HEK293T (cell line): Measurements from ENCODE around the gene ACVR1.
"Not testable (repeated sequence)": the region's sequence is repeated elsewhere in the genome, so short reads cannot be mapped to it uniquely, and the experiment has no call there.

Experiments used
- CTCF ChIA-PET: fragments of 350-600 bp; formaldehyde crosslinking; extraction: SDS; loops from one replicate; lab custom pipeline; 2021; ENCODE audit warnings: antibody characterized with exemption, inconsistent platforms; lab: Yijun Ruan, JAX
- POLR2A ChIA-PET: fragments of 350-600 bp; formaldehyde crosslinking; extraction: SDS; loops from one replicate; lab custom pipeline; 2020; ENCODE audit warnings: antibody characterized with exemption, inconsistent platforms; lab: Yijun Ruan, JAX
- DNase-seq: peaks from one replicate; pipeline ENCODE4 v3.0.0; 2012; ENCODE audit warnings: mixed read lengths; ENCODE audit errors: extremely low spot score
- ARNT ChIP-seq: fragments of 450-650 bp; IDR thresholded peaks from 2 replicates; pipeline ENCODE4 v1.6.1; 2017; ENCODE audit warnings: mild to moderate bottlenecking
- BHLHE40 ChIP-seq: fragments of 450-650 bp; IDR thresholded peaks from 2 replicates; pipeline ENCODE4 v1.6.1; 2016; ENCODE audit warnings: mild to moderate bottlenecking, moderate library complexity, borderline replicate concordance
- CTBP1 ChIP-seq: fragments of 450-650 bp; IDR thresholded peaks from 2 replicates; pipeline ENCODE4 v1.6.1; 2016; ENCODE audit warnings: borderline replicate concordance
- ELF4 ChIP-seq: fragments of 450-650 bp; IDR thresholded peaks from 2 replicates; pipeline ENCODE4 v1.6.1; 2017; ENCODE audit warnings: antibody characterized with exemption
- FOXA1 ChIP-seq: fragments of 450-650 bp; IDR thresholded peaks from 2 replicates; pipeline ENCODE4 v1.6.1; 2016; ENCODE audit warnings: mild to moderate bottlenecking
- FOXK2 ChIP-seq: fragments of 450-650 bp; IDR thresholded peaks from 2 replicates; pipeline ENCODE4 v1.6.1; 2016; ENCODE audit warnings: mild to moderate bottlenecking
- FOXM1 ChIP-seq: fragments of 450-650 bp; IDR thresholded peaks from 2 replicates; pipeline ENCODE4 v1.6.1; 2017; ENCODE audit warnings: mild to moderate bottlenecking, borderline replicate concordance
- HDGF ChIP-seq: fragments of 450-650 bp; IDR thresholded peaks from 2 replicates; pipeline ENCODE4 v1.6.1; 2017; ENCODE audit warnings: antibody characterized with exemption, borderline replicate concordance
- L3MBTL2 ChIP-seq: fragments of 450-650 bp; conservative IDR thresholded peaks from 2 replicates; pipeline ENCODE4 v1.6.1; 2016; ENCODE audit warnings: mild to moderate bottlenecking
- LEF1 ChIP-seq: fragments of 450-650 bp; IDR thresholded peaks from 2 replicates; pipeline ENCODE4 v1.6.1; 2017; ENCODE audit warnings: mild to moderate bottlenecking, borderline replicate concordance
- NFRKB ChIP-seq: fragments of 450-650 bp; IDR thresholded peaks from 2 replicates; pipeline ENCODE4 v1.6.1; 2016; ENCODE audit warnings: mild to moderate bottlenecking, moderate library complexity
- SP1 ChIP-seq: fragments of 450-650 bp; IDR thresholded peaks from 2 replicates; pipeline ENCODE4 v1.6.1; 2017
- SUZ12 ChIP-seq: fragments of 450-650 bp; IDR thresholded peaks from 2 replicates; pipeline ENCODE4 v1.6.1; 2016; ENCODE audit warnings: mild to moderate bottlenecking
- TARDBP ChIP-seq: fragments of 450-650 bp; IDR thresholded peaks from 2 replicates; pipeline ENCODE4 v1.6.1; 2016
- ZNF384 ChIP-seq: fragments of 450-650 bp; IDR thresholded peaks from 2 replicates; pipeline ENCODE4 v1.6.1; 2016
- TF ChIP-seq, protein P1 (sequence below): fragments of 450-650 bp; IDR thresholded peaks from 2 replicates; pipeline ENCODE4 v1.6.1; 2016

The ACVR1 gene

DNA sequence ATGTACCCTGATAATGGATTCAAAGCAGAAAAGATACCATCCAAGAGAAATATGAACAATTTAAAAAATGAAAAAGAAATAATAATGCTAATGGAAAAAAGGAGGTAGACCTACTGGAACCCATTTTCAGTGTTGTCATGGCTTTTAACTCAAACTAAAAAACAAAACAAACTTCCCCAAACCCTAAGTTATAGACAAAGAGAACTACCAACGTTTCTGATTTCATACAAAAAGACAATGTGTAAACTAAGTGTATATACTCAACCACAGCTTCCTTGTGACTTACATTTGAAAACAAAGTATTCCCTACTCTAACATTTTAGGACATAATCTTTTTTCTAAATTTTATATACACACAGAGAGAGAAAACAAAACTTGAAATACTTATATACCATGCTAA, 45.9 kb downstream of the ACVR1 start:
- no peak for DNase-seq
- ChIA-PET CTCF (no interaction called here), POLR2A (no interaction called here)
- TF ChIP-seq ZNF384 (no peak), SUZ12 (no peak), LEF1 (no peak), NFRKB (no peak), FOXA1 (no peak), TARDBP (no peak), ARNT (no peak), L3MBTL2 (no peak), ELF4 (no peak), FOXM1 (no peak), HDGF (no peak), FOXK2 (no peak), SP1 (no peak), CTBP1 (no peak), BHLHE40 (no peak)
- TF ChIP-seq, protein P1, sequence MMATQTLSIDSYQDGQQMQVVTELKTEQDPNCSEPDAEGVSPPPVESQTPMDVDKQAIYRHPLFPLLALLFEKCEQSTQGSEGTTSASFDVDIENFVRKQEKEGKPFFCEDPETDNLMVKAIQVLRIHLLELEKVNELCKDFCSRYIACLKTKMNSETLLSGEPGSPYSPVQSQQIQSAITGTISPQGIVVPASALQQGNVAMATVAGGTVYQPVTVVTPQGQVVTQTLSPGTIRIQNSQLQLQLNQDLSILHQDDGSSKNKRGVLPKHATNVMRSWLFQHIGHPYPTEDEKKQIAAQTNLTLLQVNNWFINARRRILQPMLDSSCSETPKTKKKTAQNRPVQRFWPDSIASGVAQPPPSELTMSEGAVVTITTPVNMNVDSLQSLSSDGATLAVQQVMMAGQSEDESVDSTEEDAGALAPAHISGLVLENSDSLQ, result no peak

DNA sequence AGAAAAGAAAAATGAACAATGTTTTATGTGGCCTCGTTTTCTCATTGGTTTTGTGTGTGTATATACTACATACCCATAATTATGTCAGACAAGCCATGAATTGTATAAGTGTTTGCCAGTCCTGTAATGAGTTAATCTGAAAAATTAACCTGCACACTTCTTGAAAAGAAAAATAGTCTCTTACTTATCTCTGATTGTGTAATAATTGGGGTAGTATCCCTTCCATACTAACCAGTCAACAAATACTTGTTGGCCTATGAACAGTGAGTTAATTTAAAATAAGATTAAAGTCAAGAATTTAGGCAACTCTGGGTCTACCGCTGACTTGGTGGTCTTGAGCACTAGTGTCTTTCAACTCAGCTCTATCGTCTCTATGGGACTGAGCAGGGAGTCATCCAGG, 48.8 kb downstream of the ACVR1 start:
- DNase-seq, result no peak
- CTCF ChIA-PET, result no interaction called here
- TF ChIP-seq BHLHE40, result no peak
- TF ChIP-seq SP1, result no peak
- TF ChIP-seq SUZ12, result no peak
- POLR2A ChIA-PET, result no interaction called here

DNA sequence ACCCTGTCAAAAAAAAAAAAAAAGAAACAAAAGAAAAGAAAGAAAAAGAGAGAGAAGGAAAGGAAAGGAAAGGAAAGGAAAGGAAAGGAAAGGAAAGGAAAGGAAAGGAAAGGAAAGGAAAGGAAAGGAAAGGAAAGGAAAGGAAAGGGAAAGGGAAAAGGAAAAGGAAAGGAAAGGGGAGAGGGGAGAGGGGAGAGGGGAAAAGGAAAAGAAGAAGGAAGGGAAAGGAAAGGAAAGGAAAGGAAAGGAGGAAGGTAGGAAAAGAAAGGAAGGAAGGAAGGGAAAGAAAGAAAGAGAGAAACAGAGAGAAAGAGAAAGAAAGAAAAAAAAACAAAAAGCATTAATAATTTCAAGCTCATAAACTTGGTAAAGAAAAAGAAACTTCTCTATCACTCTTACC, 49.5 kb downstream of the ACVR1 start:
- CTCF ChIA-PET, DNase-seq, POLR2A ChIA-PET: not testable (repeated sequence)

DNA sequence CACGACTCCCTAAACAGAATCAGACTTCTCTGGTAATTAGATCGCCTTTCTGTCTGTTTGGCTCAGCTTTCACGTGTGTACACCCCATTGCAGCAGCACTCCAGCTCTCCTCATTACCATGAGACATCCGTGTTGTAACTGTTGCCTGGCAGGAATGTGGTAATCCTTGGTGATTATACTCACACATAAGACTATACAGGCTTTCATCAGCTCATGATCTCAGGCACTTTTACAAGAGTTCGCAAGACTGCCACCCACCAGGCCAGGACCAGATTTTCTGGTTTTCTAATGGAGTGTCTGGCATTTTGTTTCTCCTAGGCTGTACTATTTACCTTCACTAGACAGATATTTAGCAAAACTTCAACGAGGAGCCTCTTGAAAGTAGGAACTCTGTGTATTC, 50.2 kb downstream of the ACVR1 start:
- ChIA-PET POLR2A (no interaction called here), CTCF (no interaction called here)
- DNase-seq, result no peak
- TF ChIP-seq TARDBP, result no peak
- no peak for TF ChIP-seq BHLHE40
- TF ChIP-seq L3MBTL2, result no peak
- no peak for TF ChIP-seq FOXK2

DNA sequence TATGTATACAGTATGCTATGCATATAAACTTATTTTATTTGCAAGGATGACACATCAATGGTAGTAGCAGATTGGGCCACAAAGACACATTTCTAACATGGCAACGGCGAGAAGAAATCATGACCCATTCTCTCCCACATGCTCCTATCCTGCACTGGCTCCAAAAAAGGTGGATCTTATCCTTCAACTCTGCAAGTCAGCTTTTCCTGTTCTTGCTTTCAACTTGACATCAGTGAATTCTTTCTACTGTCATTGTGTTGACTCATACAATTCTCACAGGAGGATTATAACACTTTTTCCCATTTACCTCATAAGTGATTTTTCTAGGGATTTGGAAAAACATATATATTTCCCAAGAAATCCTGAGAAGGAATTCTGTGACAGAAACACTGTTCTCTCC, 53.1 kb downstream of the ACVR1 start:
- DNase-seq, result no peak
- CTCF ChIA-PET, result no interaction called here
- TF ChIP-seq SP1 (no peak), FOXA1 (no peak), ZNF384 (no peak), BHLHE40 (no peak), FOXM1 (no peak), CTBP1 (no peak), TARDBP (no peak), FOXK2 (no peak), NFRKB (no peak), ARNT (no peak), ELF4 (no peak), LEF1 (no peak), HDGF (no peak), SUZ12 (no peak), L3MBTL2 (no peak)
- TF ChIP-seq, protein P1, result no peak
- POLR2A ChIA-PET, result no interaction called here

DNA sequence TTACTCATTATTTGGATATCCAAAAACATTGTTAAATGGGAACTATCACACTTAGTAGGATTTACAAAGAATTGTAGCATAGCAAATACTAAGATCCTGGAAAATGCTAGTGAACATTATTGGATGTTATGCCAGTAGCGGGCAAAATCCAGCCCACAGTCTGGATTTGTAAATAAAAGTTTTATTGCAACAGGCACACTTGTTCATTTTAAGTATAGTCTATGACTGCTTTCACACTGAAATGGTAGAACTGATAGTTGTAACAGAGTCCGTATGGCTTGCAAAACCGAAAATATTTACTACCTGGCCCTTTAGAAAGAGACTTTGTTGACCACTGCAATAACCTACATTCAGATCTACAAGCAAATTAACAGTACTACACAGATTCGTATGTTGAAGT, 53.6 kb downstream of the ACVR1 start:
- CTCF ChIA-PET, result no interaction called here
- DNase-seq, result no peak
- POLR2A ChIA-PET, result no interaction called here

DNA sequence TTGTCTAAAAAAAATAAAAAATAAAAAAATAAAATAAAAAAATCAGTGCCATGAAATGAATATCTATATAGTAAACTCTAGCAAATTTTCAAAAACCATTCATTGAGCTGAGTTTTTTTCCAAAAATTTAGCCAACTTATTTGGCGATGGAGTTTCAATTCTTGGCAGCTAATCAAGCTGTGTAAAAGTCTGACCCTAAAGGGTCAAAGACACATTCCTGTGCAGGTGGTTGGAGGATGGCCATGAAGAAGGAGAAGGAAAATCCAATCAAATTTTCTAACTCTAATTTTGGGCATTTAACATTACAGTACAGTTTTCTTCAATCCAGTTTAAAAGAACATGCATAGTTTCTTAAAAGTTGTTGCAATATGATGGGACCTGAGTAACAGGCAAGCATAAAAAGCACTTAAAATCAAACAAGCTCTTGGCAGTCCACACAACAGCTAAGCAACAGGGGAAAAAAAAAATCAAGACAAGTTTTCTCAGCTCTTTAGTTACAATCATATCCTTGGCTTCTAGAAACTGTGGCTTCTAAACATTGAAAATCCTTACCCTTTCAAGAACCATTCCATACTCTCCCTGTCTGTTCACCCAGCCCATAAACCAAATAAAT, 54.5 kb downstream of the ACVR1 start:
- DNase-seq, result no peak
- ChIA-PET CTCF (no interaction called here), POLR2A (no interaction called here)
- TF ChIP-seq ELF4 (no peak), LEF1 (no peak), FOXK2 (no peak), FOXA1 (no peak), TARDBP (no peak), FOXM1 (no peak), L3MBTL2 (no peak), NFRKB (no peak), ARNT (no peak), BHLHE40 (no peak), HDGF (no peak), SUZ12 (no peak)
- TF ChIP-seq, protein P1, result no peak

More for the DNA sequence above, 53.6 kb downstream of the ACVR1 start:
- TF ChIP-seq SP1, result no peak
- TF ChIP-seq, protein P1, result no peak
